Naive B cell (primary cell): ENCODE measurements around the gene CRADD. TPM values are rescaled to one million over a fixed set of nuclear protein-coding genes. Genes with fewer than 3 reads are reported as not detected.
"Not testable (repeated sequence)": the region's sequence is repeated elsewhere in the genome, so short reads cannot be mapped to it uniquely, and the experiment has no call there.

Experiments used
- ATAC-seq, 2 donors: fragments of 150-1000 bp; cut with Tn5 transposase; 2 replicates each; pipeline ENCODE4 v1.10.0; 2021; ENCODE audit warnings: low read depth in 2 of 2, mild to moderate bottlenecking in 2 of 2, moderate library complexity in 2 of 2
- DNase-seq: peaks from one replicate; pipeline ENCODE4 v3.0.0; 2022
- H3K27ac Mint-ChIP-seq, 6 donors: one replicate each; pipeline ENCODE4 v1.8.0; 2020 to 2022; ENCODE audit warnings: mild to moderate bottlenecking in 6 of 6, mixed read lengths in 6 of 6, moderate library complexity in 5 of 6, inconsistent platforms in 2 of 6
- H3K27me3 Mint-ChIP-seq, 3 donors: one replicate each; pipeline ENCODE4 v1.8.0; 2021 to 2022; ENCODE audit warnings: mixed read lengths in 3 of 3, mild to moderate bottlenecking in 1 of 3
- H3K36me3 Mint-ChIP-seq, 2 donors: one replicate each; pipeline ENCODE4 v1.8.0; 2020 to 2022; ENCODE audit warnings: mixed read lengths in 2 of 2, inconsistent platforms in 1 of 2, mild to moderate bottlenecking in 1 of 2
- H3K4me1 Mint-ChIP-seq, 3 donors: one replicate each; pipeline ENCODE4 v1.8.0; 2020 to 2022; ENCODE audit warnings: mixed read lengths in 3 of 3, inconsistent platforms in 1 of 3, mild to moderate bottlenecking in 1 of 3, moderate library complexity in 1 of 3
- H3K4me3 Mint-ChIP-seq, 8 donors: one replicate each; pipeline ENCODE4 v1.8.0; 2020 to 2022; ENCODE audit warnings: mild to moderate bottlenecking in 8 of 8, mixed read lengths in 8 of 8, moderate library complexity in 8 of 8, inconsistent platforms in 2 of 8
- H3K9me3 Mint-ChIP-seq, 7 donors: one replicate each; pipeline ENCODE4 v1.8.0; 2020 to 2022; ENCODE audit warnings: mixed read lengths in 7 of 7, mild to moderate bottlenecking in 5 of 7, inconsistent platforms in 2 of 7, moderate library complexity in 1 of 7
- polyA plus RNA-seq, 6 donors: library from polyadenylated mRNA; unstranded; fragments of 300-500 nt; fragmentation: Illumina TruSeq; gene quantifications; one replicate each; pipeline ENCODE4 v1.2.3, GENCODE V29; 2021; ENCODE audit warnings: low read depth in 6 of 6

The CRADD gene
- polyA plus RNA-seq, 6 donors from 2014 or later, result 11.1 to 21.1 (median 11.1) TPM

GRCh38 chr12:93778766-93779165, 101.6 kb downstream of the CRADD start:
- Mint-ChIP-seq H3K36me3 (peaks cover 6 to 7% of the 10 kb centered on the region in 2 donors), H3K4me1 (peaks cover 4 to 25% (median 6%) of the 10 kb centered on the region in 3 donors), H3K4me3 (no peak overlapping the region), H3K27ac (peak overlapping the region in 1 of 6 donors; percentile 38), H3K27me3 (no peaks in the 10 kb centered on the region), H3K9me3 (peaks cover 0 to 5% (median 3%) of the 10 kb centered on the region in 7 donors)
- DNase-seq (no peak), ATAC-seq (no peak)

- Mint-ChIP-seq H3K9me3 (peaks cover 0 to 5% (median 3%) of the 10 kb centered on the region in 7 donors), H3K36me3 (peaks cover 6 to 7% of the 10 kb centered on the region in 2 donors), H3K27me3 (no peaks in the 10 kb centered on the region), H3K4me1 (peaks cover 10 to 32% (median 13%) of the 10 kb centered on the region in 3 donors), H3K27ac (peak overlapping the region in 1 of 6 donors; percentile 20), H3K4me3 (no peak overlapping the region)
- DNase-seq (no peak), ATAC-seq (no peak)
Measured at GRCh38 chr12:93780101-93780641, 103.0 kb downstream of the CRADD start.

DNA sequence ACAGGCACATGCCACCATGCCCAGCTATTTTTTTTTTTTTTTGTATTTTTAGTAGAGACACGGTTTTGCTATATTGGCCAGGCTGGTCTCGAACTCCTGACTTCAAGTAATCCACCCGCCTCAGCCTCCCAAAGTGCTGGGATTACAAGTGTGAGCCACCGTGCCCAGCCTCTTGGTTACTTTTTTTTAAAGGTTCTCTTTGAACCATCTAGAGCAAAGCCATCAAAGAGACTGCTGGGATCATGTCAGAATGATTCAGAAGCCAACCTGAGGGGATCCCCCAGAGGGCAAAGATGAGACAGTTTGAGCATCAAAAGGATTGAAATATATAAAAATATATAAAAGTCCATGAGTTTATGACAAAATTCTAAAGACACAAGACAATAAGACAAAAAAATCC, 103.7 kb downstream of the CRADD start:
- ATAC-seq, H3K27me3 Mint-ChIP-seq, H3K27ac Mint-ChIP-seq, H3K4me3 Mint-ChIP-seq, DNase-seq, H3K36me3 Mint-ChIP-seq, H3K9me3 Mint-ChIP-seq: not testable (repeated sequence)
- H3K4me1 Mint-ChIP-seq, result peaks cover 10 to 32% (median 13%) of the 10 kb centered on the region in 3 donors

GRCh38 chr12:93781961-93782360, 104.8 kb downstream of the CRADD start:
- H3K36me3 Mint-ChIP-seq, result not testable (repeated sequence)

DNA sequence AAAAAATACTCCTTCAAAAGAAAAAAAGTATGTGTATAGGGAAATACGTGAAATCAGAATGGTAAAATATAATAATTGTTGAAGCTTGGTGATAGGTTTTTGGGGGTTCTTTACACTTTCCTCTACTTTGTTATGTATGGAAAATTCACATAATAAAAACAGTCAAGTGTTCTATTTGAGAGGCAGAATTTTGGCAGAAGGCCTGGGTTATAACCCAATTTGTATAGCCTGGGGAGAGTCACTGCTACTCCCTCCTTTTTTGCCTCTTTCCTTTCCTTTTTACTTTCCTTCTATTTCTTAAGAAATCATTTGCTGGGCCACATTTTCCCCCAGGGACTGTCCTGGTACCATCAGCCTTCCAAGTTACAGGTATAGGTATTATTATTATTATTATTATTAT, 105.7 kb downstream of the CRADD start:
- Mint-ChIP-seq H3K27ac (no peak overlapping the region), H3K4me1 (peaks cover 6 to 17% (median 13%) of the 10 kb centered on the region in 3 donors), H3K9me3 (peaks cover 0 to 5% (median 3%) of the 10 kb centered on the region in 7 donors), H3K4me3 (no peak overlapping the region), H3K36me3 (peaks cover 2 to 7% of the 10 kb centered on the region in 2 donors), H3K27me3 (no peaks in the 10 kb centered on the region)
- ATAC-seq (no peak), DNase-seq (no peak)

More at GRCh38 chr12:93781961-93782360, 104.8 kb downstream of the CRADD start:
- not testable (repeated sequence) for ATAC-seq, H3K27me3 Mint-ChIP-seq, H3K27ac Mint-ChIP-seq, DNase-seq, H3K4me3 Mint-ChIP-seq, H3K9me3 Mint-ChIP-seq
- peaks cover 6 to 26% (median 13%) of the 10 kb centered on the region in 3 donors for H3K4me1 Mint-ChIP-seq

DNA sequence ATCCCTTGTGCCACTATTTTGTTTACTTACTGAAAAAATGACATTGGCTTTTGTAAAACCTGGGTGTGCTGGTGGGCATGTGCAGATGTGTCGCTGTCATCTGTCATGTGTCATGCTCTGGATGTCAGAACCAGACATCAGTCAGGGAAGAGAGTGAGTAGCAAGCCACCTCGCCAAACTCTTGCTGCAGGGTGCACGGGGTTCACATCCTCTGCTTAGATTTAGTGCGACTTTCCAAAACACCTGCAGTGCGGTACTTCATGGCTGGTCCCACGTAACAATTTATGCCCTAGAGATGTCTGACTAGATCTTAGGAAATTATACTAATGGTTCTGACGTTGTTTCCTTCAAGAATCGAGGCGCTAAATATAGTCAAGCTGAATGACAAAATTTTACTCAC, 106.7 kb downstream of the CRADD start:
- peaks cover 5 to 7% of the 10 kb centered on the region in 2 donors for H3K36me3 Mint-ChIP-seq
- no peak overlapping the region for H3K4me3 Mint-ChIP-seq
- no peak overlapping the region for H3K27ac Mint-ChIP-seq
- ATAC-seq (peak; percentile 23 to 25), DNase-seq (no peak)
- H3K4me1 Mint-ChIP-seq, result peaks cover 6 to 18% (median 9%) of the 10 kb centered on the region in 3 donors
- peaks cover 0 to 5% (median 3%) of the 10 kb centered on the region in 7 donors for H3K9me3 Mint-ChIP-seq
- H3K27me3 Mint-ChIP-seq, result no peaks in the 10 kb centered on the region

DNA sequence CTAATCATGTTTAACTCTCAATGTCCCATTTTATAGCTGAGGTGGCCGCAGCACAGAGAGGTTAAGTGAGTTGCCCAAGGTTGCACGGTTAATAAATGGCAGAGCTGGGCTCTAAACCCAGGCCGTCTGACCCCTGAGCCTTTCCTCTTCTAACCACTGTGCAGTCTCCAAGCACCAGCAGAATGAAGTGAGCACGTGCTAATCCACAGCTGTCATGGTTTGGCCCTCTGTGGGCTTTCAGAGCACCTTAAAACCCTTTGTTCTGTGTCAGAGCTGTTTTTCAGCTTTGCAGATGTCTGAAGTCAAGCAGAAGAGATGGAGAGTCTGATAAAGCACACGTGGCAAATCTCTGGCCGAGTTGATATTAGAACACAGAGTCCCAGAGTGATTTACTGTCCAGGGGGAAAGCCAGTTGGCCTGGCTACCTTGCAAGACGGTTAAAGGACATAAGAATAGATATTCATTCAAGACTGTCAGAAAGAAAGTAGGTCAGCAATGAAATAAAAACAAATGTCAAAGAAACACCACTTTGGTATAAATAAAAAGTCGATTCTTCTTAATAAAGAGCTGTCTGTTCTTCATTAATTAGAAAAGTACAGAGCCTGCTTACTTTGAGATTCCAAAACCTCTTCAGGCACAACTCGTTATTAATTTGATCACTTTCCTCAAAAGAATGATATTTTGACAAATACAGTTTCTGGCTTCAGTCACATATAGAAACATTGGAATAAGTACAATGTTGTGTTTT, 107.3 kb downstream of the CRADD start:
- ATAC-seq (no peak), DNase-seq (no peak)
- H3K27ac Mint-ChIP-seq, result peak overlapping the region in 3 of 6 donors; percentile 28 to 64 (median 38)
- peaks cover 0 to 5% (median 3%) of the 10 kb centered on the region in 7 donors for H3K9me3 Mint-ChIP-seq
- H3K27me3 Mint-ChIP-seq, result no peaks in the 10 kb centered on the region
- no peak overlapping the region for H3K4me3 Mint-ChIP-seq
- H3K36me3 Mint-ChIP-seq, result peaks cover 5 to 7% of the 10 kb centered on the region in 2 donors
- H3K4me1 Mint-ChIP-seq, result peaks cover 12 to 25% (median 16%) of the 10 kb centered on the region in 3 donors

- Mint-ChIP-seq H3K36me3 (peaks cover 5 to 7% of the 10 kb centered on the region in 2 donors), H3K27ac (peak overlapping the region in 1 of 6 donors; percentile 37), H3K27me3 (no peaks in the 10 kb centered on the region), H3K4me1 (peaks cover 17 to 25% (median 18%) of the 10 kb centered on the region in 3 donors), H3K9me3 (peaks cover 0 to 5% (median 1%) of the 10 kb centered on the region in 7 donors), H3K4me3 (no peak overlapping the region)
- no peak for ATAC-seq
- no peak for DNase-seq
Measured at GRCh38 chr12:93785249-93786010, 108.3 kb downstream of the CRADD start.

GRCh38 chr12:93786656-93787397, 109.7 kb downstream of the CRADD start:
- ATAC-seq, result no peak
- H3K9me3 Mint-ChIP-seq, result no peaks in the 10 kb centered on the region
- no peak overlapping the region for H3K4me3 Mint-ChIP-seq
- H3K27me3 Mint-ChIP-seq, result no peaks in the 10 kb centered on the region
- peaks cover 0 to 5% of the 10 kb centered on the region in 2 donors for H3K36me3 Mint-ChIP-seq
- H3K27ac Mint-ChIP-seq, result no peak overlapping the region
- H3K4me1 Mint-ChIP-seq, result peaks cover 17 to 25% (median 18%) of the 10 kb centered on the region in 3 donors
- DNase-seq, result no peak

- H3K4me3 Mint-ChIP-seq, result no peak overlapping the region
Measured at GRCh38 chr12:93788853-93789252, 111.7 kb downstream of the CRADD start.

GRCh38 chr12:93789767-93790166, 112.6 kb downstream of the CRADD start:
- H3K4me3 Mint-ChIP-seq, result peak overlapping the region in 1 of 8 donors; percentile 22
- H3K27ac Mint-ChIP-seq, result peak overlapping the region in 2 of 6 donors; percentile 30 to 66
- H3K9me3 Mint-ChIP-seq, result no peaks in the 10 kb centered on the region

More at GRCh38 chr12:93788853-93789252, 111.7 kb downstream of the CRADD start:
- Mint-ChIP-seq H3K27ac (peak overlapping the region in 2 of 6 donors; percentile 50 to 69), H3K9me3 (no peaks in the 10 kb centered on the region), H3K4me1 (peaks cover 17 to 24% (median 18%) of the 10 kb centered on the region in 3 donors), H3K36me3 (peaks cover 0 to 5% of the 10 kb centered on the region in 2 donors), H3K27me3 (no peaks in the 10 kb centered on the region)
- DNase-seq (no peak), ATAC-seq (no peak)

DNA sequence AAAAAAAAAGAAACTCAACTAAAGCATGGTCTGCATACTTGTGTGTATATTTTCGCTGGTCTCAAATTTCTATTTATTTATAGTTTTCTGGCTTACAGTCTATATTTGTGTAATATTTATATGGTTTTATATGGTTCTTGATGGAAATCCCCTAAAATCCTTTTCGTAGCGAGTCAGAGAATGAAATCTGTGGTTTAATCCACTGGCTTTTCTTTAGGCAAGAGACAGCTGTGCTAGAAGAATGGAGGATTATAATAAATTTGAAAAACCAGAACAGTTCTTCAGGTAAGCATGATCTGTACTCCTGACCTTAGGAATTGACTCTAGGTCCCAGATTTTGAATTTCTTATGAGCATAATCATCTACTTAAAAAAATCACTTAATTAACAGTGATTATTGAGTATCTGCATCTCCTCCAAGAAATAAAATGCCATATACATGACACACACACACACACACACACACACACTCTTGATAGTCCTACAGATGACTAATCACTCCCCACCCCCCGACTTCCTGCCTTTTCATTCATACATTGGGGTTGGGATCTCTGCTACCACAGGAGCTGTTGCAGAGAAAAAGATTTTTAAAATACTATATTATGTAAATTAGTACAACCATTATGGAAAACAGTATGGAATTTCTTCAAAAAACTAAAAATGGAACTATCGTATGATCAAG, 113.4 kb downstream of the CRADD start:
- H3K27ac Mint-ChIP-seq, result no peak overlapping the region
- ATAC-seq (no peak), DNase-seq (no peak)
- peaks cover 10 to 17% (median 12%) of the 10 kb centered on the region in 3 donors for H3K4me1 Mint-ChIP-seq
- H3K27me3 Mint-ChIP-seq, result no peaks in the 10 kb centered on the region
- no peaks in the 10 kb centered on the region for H3K9me3 Mint-ChIP-seq
- H3K4me3 Mint-ChIP-seq, result no peak overlapping the region
- peaks cover 0 to 5% of the 10 kb centered on the region in 2 donors for H3K36me3 Mint-ChIP-seq

More at GRCh38 chr12:93789767-93790166, 112.6 kb downstream of the CRADD start:
- peaks cover 10 to 17% (median 12%) of the 10 kb centered on the region in 3 donors for H3K4me1 Mint-ChIP-seq
- ATAC-seq (no peak), DNase-seq (no peak)
- H3K36me3 Mint-ChIP-seq, result peaks cover 0 to 5% of the 10 kb centered on the region in 2 donors
- no peaks in the 10 kb centered on the region for H3K27me3 Mint-ChIP-seq
